Activated CD8-positive, alpha-beta memory T cell treated with anti-CD3 and anti-CD28 coated beads, Interleukin-2, amount 50 U/mL, for 1 hour (primary cell): ENCODE data around the gene DISP2.
A peak's percentile ranks its signal among the peaks of the same experiment; 100 is the strongest.

Source experiments
- DNase-seq: peaks from one replicate; pipeline ENCODE4 v3.0.0-alpha.2; 2020; ENCODE audit errors: extremely low read depth

The DISP2 gene

DNA sequence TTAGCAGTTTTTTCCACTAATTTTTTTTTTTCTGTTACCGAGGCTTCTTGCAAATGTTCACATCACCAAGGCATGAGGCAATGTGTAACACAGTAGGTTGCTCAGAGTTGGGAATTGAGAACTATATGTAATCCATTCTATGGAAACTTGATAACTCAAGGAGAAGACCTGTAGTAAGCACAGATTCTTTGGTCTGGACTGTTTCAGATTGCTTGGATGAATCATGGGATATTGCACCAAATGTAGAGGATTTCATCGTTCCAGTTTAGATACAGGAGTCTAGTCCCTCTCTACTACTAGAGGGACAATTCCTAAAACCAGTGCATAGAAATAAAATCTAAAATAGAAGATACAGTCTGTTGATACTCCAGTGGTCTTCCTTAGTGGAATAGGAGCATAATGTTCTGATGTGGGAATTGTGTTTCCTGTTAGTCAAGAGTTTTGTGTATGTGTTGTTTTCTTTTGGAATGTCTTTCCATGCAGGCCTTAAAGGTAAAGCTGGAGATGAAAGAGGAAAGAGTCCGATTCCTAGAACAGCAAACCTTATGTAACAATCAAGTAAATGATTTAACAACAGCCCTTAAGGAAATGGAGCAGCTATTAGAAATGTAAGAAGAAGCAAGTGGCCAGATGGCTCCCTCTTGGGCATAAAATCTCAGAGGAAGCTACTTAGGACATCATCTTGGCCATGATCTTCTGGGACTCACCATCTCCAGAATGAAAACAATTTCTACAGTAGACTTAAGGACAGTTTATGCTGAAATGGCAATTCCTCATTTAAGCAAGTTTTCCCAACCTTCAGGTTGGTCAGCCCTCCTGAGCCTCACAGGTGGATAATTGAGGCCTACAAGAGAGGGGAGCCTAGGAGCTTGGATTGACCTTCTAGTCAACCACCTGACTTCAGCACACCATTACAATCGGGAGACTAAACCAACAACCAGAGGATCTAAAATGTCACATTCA lies 35.2 kb downstream of the DISP2 start:
- DNase-seq: no peak

- no peak for DNase-seq
These were observed 39.8 kb downstream of the DISP2 start for GRCh38 chr15:40397688-40398412.

DNA sequence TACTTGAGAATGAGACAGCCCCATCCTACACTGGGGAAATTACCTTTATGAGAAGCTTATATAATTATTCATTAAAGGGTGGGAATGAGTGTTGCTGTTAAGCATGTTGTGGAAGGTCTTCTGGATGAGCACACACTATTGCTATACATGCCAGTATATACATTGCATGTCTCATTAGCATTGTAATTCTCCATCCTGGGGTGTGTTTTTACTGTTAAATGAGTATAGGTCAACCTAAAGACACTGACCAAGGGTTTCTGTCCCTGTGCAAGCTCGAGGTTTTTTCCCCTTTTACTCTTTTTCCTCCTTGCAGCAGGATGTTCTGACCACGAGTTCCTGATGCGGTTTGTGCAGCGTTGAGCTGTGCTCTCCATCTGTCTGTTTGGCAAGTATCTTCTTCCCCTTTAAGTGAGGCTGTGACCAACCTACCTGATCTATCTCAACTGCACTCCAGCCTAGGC lies 40.4 kb downstream of the DISP2 start:
- DNase-seq: no peak

GRCh38 chr15:40399370-40399769 lies 41.4 kb downstream of the DISP2 start:
- DNase-seq: no peak

DNA sequence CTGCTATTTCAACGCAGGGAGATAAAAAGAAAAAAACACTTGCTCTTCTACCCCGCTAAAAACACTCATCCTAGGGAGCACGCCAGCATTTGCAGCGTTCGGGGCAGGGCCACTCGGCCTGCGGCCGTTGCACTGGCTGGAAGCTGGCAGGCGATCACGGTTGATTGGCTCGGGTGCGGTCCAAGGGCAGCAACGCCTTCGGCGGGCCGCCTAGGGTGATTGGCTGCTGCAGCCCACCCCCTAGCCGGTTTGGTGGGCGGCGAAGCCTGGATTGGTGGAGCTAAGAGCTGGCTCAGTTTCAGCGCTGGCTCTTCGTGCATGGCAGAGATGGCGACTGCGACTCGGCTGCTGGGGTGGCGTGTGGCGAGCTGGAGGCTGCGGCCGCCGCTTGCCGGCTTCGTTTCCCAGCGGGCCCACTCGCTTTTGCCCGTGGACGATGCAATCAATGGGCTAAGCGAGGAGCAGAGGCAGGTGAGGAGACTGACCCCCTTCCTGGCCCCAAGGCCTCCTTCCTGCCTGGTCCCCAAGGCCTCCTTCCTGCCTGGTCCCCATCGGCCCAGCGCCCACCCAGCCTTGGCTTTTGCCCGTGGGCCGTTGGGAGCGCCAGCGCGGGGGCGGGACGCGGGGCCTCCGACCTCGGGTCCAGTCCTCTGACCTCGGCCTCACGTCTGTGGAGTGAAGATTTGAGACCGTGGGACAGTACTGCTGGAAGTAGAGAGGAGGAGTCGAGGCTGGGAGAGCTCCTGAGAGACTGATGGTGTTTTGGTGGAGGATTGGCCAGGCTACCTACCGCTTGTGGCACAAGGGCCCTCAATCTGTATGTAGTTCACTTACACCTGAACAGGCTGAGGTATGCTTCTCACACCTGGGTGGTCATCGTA lies 47.7 kb downstream of the DISP2 start, which contains the start of gene IVD:
IVD (plus strand) TSS at position 295 of the 881 bp plus-strand sequence; CDS start at position 328, 33 bp downstream.
- peak; percentile 74 for DNase-seq

GRCh38 chr15:40407330-40407990 lies 49.4 kb downstream of the DISP2 start:
- no peak for DNase-seq

DNA sequence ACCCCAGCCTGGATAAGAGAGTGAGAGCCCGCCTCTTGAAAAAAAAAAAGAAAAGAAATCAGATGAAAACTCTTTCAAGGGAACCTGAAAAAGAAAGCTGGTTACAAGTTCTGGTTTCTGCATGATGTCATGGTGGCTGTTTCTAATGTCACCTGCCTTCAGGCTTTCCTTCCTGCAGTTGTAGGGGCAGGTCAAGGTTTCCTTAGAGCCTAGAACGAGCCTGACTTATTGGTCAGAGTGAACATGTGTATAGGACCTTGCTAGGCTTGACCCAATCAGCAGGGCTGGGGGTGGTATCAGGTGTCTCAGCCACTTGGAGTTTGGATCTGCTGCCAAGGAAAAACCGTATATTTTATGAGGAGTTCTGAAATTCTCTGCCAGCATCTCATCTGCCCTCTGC lies 51.3 kb downstream of the DISP2 start:
- no peak for DNase-seq

DNA sequence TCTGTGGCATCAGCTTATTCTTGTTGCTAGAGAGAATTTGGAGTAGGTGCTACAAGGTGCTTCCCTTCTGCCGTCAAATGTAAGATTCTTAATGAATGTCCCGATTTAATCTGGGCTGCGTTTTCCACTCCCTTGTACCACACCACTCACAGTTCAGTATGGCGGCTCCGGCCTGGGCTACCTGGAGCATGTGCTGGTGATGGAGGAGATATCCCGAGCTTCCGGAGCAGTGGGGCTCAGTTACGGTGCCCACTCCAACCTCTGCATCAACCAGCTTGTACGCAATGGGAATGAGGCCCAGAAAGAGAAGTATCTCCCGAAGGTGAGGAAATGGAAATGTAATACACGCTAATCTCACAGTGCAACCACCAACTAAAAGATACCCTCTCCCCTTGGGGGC lies 52.5 kb downstream of the DISP2 start:
- no peak for DNase-seq

DNA sequence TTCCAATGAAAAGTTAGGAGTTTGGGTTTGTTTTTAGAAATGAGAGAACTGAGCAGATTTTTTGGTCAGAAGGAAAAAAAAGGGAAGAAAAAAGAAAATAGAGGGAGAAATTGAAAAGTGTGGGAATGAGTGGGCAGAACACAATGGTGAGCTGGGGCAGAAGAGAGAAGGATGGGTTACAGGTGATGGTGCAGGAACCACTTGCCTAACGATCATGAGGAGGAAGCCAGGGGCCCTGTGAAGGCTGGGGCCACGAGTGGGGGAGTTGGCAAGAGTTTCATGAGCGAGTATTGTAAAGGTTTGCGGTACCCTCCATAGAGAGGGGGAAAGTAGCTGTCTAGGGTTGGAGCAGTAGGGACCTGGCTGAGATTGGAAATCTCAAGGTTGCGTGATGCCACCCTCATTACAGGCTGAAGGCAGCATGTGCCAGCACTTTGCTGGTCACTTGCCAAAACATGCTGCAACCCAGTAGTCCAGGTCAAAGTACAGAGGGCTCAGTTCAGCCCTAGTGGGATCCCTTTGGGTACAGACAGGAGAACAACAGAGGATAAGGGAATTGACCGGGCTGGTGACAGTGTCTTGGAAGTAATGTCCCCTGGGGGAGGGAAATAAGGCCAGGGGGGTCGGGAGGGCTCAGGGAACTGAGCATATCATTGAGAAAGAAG lies 54.2 kb downstream of the DISP2 start:
- no peak for DNase-seq

- no peak for DNase-seq
These were observed 55.0 kb downstream of the DISP2 start for GRCh38 chr15:40413036-40413435.

DNA sequence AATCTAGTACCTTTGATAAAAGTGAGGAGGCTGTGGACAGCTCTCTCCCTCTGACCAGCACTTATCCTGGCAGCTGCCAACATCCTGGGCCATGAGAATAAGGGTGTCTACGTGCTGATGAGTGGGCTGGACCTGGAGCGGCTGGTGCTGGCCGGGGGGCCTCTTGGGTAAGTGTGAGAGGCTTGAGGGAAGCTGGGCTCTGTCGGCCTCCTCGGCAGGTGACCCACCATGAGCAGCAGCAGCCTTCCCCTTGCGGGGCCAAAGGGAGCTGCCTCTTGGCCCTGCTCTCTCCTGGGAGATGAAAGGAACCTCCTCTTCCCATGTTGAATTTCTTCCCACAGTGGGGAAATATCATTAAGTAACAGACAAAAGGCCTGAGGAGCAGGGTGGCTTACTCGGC lies 56.8 kb downstream of the DISP2 start:
- DNase-seq: no peak

DNA sequence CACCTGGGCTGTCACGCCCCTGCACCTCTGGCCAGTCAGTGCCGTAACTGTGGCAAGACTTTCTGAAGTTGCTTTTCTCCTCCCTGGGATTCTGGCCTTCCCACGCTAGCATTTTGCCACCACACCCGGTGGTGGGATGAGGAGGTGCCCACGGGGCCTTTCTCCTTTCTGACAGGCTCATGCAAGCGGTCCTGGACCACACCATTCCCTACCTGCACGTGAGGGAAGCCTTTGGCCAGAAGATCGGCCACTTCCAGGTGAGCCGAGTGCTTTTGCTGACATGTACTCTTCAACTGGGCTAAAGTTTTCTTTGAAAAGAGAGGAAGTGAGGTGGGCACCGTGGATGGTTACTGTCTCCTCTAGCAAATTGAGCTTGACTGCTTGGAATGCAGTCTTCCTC lies 57.2 kb downstream of the DISP2 start:
- no peak for DNase-seq

- no peak for DNase-seq
These were observed 58.0 kb downstream of the DISP2 start for GRCh38 chr15:40416056-40416455.

DNA sequence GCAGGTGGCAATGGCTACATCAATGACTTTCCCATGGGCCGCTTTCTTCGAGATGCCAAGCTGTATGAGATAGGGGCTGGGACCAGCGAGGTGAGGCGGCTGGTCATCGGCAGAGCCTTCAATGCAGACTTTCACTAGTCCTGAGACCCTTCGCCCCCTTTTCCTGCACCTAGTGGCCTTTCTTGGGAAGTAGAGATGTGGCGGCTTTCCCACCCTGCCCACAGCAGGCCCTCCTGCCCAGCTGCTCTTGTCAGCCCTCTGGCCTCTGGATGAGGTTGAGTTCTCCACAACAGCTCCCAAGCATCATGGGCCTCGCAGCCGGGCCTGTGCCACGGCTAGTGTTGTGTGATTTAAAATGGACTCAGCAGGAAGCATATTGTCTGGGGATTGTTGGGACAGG lies 60.1 kb downstream of the DISP2 start:
- DNase-seq: no peak

DNA sequence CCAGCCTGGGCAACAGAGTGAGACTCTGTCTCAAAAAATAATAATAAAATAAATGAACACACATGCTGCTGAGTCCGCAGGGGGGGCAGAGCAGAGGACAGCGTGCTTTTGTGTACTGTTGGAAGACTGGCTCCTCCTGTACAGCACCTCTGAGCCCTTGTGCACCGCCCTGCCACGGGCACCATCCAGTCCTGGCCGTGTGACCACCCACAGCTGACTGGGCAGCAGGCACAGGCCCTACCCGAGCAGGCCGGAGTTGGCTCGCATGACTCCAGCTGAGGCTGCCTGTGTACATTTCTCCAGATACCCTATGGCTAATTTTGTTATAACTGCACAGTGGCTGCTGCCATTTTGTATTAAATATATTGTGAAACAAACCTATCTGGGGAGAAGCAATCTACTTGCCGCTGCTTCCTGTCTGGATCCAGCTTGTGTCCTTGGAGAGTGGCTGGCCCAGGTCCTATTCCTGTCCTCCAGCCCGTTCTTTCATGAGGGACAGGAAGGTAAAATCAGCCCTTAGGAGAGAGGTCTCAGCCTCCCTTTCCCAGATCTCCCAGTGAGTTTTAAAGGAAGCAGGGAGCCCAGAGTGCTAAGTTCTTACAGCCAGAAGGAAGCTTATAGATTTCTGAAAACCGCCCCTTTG lies 62.2 kb downstream of the DISP2 start:
- DNase-seq: no peak

- no peak for DNase-seq
These were observed 62.8 kb downstream of the DISP2 start for GRCh38 chr15:40420793-40421192.

GRCh38 chr15:40421246-40422157 lies 63.5 kb downstream of the DISP2 start:
- peak; percentile 41 for DNase-seq

DNA sequence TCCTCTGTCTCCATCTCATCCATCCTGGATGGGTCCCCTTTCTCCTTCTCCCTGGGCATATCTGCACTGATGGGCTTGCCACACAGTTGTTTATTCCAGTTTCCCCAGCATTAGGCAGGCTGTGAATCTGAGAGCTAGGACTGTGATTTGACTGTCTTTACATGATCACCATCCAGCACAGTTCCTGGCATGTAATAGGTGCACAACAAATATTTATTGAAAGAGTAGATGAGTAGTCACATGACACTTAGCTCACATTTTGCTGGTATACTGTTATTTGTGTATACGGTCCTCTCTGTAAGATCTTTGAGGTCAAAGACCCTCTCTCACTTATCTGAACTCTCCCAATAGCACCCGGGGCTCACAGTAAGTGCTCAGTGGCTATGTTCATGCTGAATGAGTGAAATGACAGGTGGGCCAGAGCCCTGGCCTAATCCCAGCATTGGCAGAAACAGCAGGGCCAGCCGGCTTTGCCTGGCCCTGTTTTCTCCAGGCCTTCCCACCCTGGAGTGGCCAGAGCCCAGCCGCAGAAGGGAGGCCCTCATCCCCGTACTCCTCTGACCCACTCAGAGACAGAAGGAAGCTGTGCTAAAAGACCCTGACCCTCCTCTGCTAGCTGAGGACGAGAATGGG lies 66.6 kb downstream of the DISP2 start:
- DNase-seq: no peak

- no peak for DNase-seq
These were observed 67.7 kb downstream of the DISP2 start for GRCh38 chr15:40425681-40426080.
